B cell (primary cell): Measurements from ENCODE around the gene KICS2. TPM values are rescaled to one million over a fixed set of nuclear protein-coding genes. Genes with fewer than 3 reads are reported as not detected.
"Not testable (repeated sequence)": the region's sequence is repeated elsewhere in the genome, so short reads cannot be mapped to it uniquely, and the experiment has no call there.

Experiments used
- ATAC-seq: fragments of 200-7000 bp; cut with Tn5 transposase; one replicate; pipeline ENCODE4 v1.10.0; 2021; ENCODE audit warnings: low read depth, mild to moderate bottlenecking, moderate number of reproducible peaks, moderate library complexity
- CTCF ChIA-PET: fragments of 350-600 bp; sonication (Branson Sonifier 250); formaldehyde crosslinking; loops from one replicate; lab custom pipeline; 2021; ENCODE audit warnings: antibody characterized with exemption, inconsistent platforms; lab: Charles Lee
- POLR2A ChIA-PET: fragments of 350-600 bp; sonication (Branson Sonifier 250); formaldehyde crosslinking; loops from one replicate; lab custom pipeline; 2021; ENCODE audit warnings: antibody characterized with exemption; lab: Charles Lee
- DNase-seq: peaks from one replicate; pipeline ENCODE4 v3.0.0; 2013
- H2AFZ ChIP-seq: 2 replicates; pipeline ENCODE4 v1.6.1; 2012; ENCODE audit warnings: mild to moderate bottlenecking, low read depth, low read length; ENCODE audit not compliant: insufficient read depth, poor library complexity, severe bottlenecking
- H3K27ac ChIP-seq, 2 donors: 1 replicate in 1 of 2; 2 replicates in 1 of 2; pipeline ENCODE4 v1.5.1; 2012 to 2013; ENCODE audit warnings: low read length in 2 of 2, mild to moderate bottlenecking in 2 of 2, moderate library complexity in 1 of 2
- H3K27me3 ChIP-seq, 4 experiments: fragments of 200-600 bp in 1 of 4; sonication (generic) in 1 of 4; replicated peaks in 1 of 4; 1 replicate in 2 of 4; 2 replicates in 2 of 4; pipeline versions ENCODE4 v1.6.1 to v1.7.0; 2013 to 2016; ENCODE audit warnings: low read length in 3 of 4, mild to moderate bottlenecking in 2 of 4, mixed read lengths in 1 of 4, moderate library complexity in 1 of 4; ENCODE audit not compliant: insufficient read depth in 4 of 4, control insufficient read depth in 3 of 4; ENCODE audit errors: control extremely low read depth in 1 of 4
- H3K36me3 ChIP-seq, 2 experiments: replicated peaks in 1 of 2; 1 replicate in 1 of 2; 2 replicates in 1 of 2; pipeline versions ENCODE4 v1.6.1 to v1.7.1; 2013; ENCODE audit warnings: low read length in 1 of 2; ENCODE audit not compliant: insufficient read depth in 2 of 2, control insufficient read depth in 1 of 2; ENCODE audit errors: control extremely low read depth in 1 of 2, extremely low read depth in 1 of 2
- H3K4me1 ChIP-seq, 2 donors: fragments of 200-600 bp in 1 of 2; sonication (generic) in 1 of 2; 1 replicate in 1 of 2; 2 replicates in 1 of 2; pipeline versions ENCODE4 v1.5.1 to v1.6.1; 2013 to 2017; ENCODE audit warnings: low read length in 2 of 2; ENCODE audit not compliant: control insufficient read depth in 2 of 2, insufficient read depth in 2 of 2
- H3K4me2 ChIP-seq: replicated peaks from 2 replicates; pipeline ENCODE3; 2012; ENCODE audit warnings: mild to moderate bottlenecking, low read depth, low read length; ENCODE audit not compliant: poor library complexity, severe bottlenecking
- H3K4me3 ChIP-seq, 5 experiments: fragments of 200-600 bp in 1 of 5; sonication (generic) in 1 of 5; 1 replicate in 3 of 5; 2 replicates in 2 of 5; pipeline versions ENCODE4 v1.5.1 to v1.7.0; 2011 to 2016; ENCODE audit warnings: low read length in 4 of 5, mild to moderate bottlenecking in 4 of 5, low read depth in 2 of 5, control low read depth in 1 of 5, moderate library complexity in 1 of 5; ENCODE audit not compliant: insufficient read depth in 1 of 5; ENCODE audit errors: control extremely low read depth in 1 of 5, extremely low read depth in 1 of 5
- H3K79me2 ChIP-seq: fragments of 200-600 bp; sonication (generic); one replicate; pipeline ENCODE4 v1.6.0; 2016; ENCODE audit warnings: low read length; ENCODE audit not compliant: control insufficient read depth, insufficient read depth
- H3K9ac ChIP-seq: fragments of 200-600 bp; sonication (generic); 2 replicates; pipeline ENCODE4 v1.6.1; 2017; ENCODE audit warnings: mild to moderate bottlenecking, low read length, moderate library complexity
- H3K9me3 ChIP-seq, 3 donors: one replicate each; pipeline versions ENCODE4 v1.6.1 to v1.7.1; 2013; ENCODE audit warnings: low read length in 2 of 3; ENCODE audit not compliant: control insufficient read depth in 2 of 3, insufficient read depth in 1 of 3; ENCODE audit errors: control extremely low read depth in 1 of 3
- H4K20me1 ChIP-seq: 2 replicates; pipeline ENCODE4 v1.6.0; 2012; ENCODE audit warnings: mild to moderate bottlenecking, low read length; ENCODE audit not compliant: insufficient read depth, control insufficient read depth, poor library complexity, severe bottlenecking
- H3K27ac Mint-ChIP-seq: one replicate; pipeline ENCODE4 v1.8.0; 2021; ENCODE audit warnings: mixed read lengths
- H3K27me3 Mint-ChIP-seq: one replicate; pipeline ENCODE4 v1.8.0; 2021; ENCODE audit warnings: mixed read lengths
- H3K4me1 Mint-ChIP-seq: one replicate; pipeline ENCODE4 v1.8.0; 2021; ENCODE audit warnings: mixed read lengths
- H3K4me3 Mint-ChIP-seq: one replicate; pipeline ENCODE4 v1.8.0; 2021; ENCODE audit warnings: mixed read lengths
- H3K9me3 Mint-ChIP-seq: one replicate; pipeline ENCODE4 v1.8.0; 2022; ENCODE audit warnings: mixed read lengths; ENCODE audit not compliant: insufficient read depth
- EZH2 ChIP-seq: IDR thresholded peaks from 2 replicates; pipeline ENCODE4 v1.6.1; 2012; ENCODE audit warnings: borderline replicate concordance, low read depth, mild to moderate bottlenecking, moderate library complexity, low read length; ENCODE audit not compliant: insufficient read depth, poor library complexity, severe bottlenecking
- WGBS: methylation state at CpG from one replicate; pipeline ENCODE4 v1.1.5; 2013; ENCODE audit warnings: missing lambda C conversion rate; ENCODE audit not compliant: insufficient coverage; 5-methylcytosine and 5-hydroxymethylcytosine counted together
- intact Hi-C: fragments of 100-400 bp; cut with micrococcal nuclease; formaldehyde crosslinking; loops from one replicate; pipeline ENCODE4 v1.10.0; 2022
- polyA plus RNA-seq: library from polyadenylated mRNA; depleted of rRNA; stranded (reverse); fragments of >200 nt; gene quantifications from 2 replicates; pipeline ENCODE4 v1.2.3, GENCODE V29; 2012
- total RNA-seq, 2 donors: library from RNA; stranded (reverse); fragments of 120-200 nt in 1 of 2; gene quantifications; 1 replicate in 1 of 2; 2 replicates in 1 of 2; pipeline versions ENCODE4 v1.2.3 to v1.2.4, GENCODE V29; 2013 to 2022
- TF ChIP-seq, protein P1 (sequence below): fragments of 200-600 bp; IDR thresholded peaks from one replicate; pipeline ENCODE4 v1.8.0; 2022; ENCODE audit warnings: antibody characterized with exemption, mild to moderate bottlenecking

Gene KICS2
- total and polyA plus RNA-seq, 2 donors (not counting 1 experiment from before 2014, with no cell fraction given), result 16.6 to 21.2 TPM

DNA sequence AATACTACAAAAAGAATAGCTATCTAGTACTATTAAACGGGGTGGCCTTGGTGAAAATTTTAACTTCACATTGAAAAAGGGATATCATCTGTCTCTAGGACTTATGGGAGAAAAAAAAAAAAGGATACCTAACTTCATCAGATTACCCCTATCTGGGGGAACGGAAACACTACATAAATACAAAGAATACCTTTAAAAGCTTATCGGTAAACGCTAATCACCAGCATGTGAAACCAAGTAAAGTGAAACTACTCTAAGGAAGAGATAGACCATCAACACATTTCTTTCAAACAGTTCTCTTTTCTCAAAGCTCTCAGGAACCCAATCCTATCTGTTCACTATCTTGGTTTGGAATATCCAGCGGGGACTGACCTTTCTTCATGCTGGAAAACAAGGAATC lies 3.5 kb downstream of the KICS2 start:
- H3K9me3 ChIP-seq, result no peaks in the 10 kb centered on the region
- intact Hi-C loops, result no loop called here
- no peaks in the 10 kb centered on the region for H3K27me3 ChIP-seq
- peaks cover 33% of the 10 kb centered on the region for H3K79me2 ChIP-seq
- no peak for TF ChIP-seq EZH2
- TF ChIP-seq, protein P1, sequence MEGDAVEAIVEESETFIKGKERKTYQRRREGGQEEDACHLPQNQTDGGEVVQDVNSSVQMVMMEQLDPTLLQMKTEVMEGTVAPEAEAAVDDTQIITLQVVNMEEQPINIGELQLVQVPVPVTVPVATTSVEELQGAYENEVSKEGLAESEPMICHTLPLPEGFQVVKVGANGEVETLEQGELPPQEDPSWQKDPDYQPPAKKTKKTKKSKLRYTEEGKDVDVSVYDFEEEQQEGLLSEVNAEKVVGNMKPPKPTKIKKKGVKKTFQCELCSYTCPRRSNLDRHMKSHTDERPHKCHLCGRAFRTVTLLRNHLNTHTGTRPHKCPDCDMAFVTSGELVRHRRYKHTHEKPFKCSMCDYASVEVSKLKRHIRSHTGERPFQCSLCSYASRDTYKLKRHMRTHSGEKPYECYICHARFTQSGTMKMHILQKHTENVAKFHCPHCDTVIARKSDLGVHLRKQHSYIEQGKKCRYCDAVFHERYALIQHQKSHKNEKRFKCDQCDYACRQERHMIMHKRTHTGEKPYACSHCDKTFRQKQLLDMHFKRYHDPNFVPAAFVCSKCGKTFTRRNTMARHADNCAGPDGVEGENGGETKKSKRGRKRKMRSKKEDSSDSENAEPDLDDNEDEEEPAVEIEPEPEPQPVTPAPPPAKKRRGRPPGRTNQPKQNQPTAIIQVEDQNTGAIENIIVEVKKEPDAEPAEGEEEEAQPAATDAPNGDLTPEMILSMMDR, result no peak
- POLR2A ChIA-PET, result no interaction called here
- no peaks in the 10 kb centered on the region for H4K20me1 ChIP-seq
- H3K27ac ChIP-seq, result peak overlapping the region in 1 of 2 donors; percentile 21
- peak overlapping the region; percentile 48 for H3K4me2 ChIP-seq
- Mint-ChIP-seq H3K9me3 (no peaks in the 10 kb centered on the region), H3K27me3 (no peaks in the 10 kb centered on the region), H3K4me3 (peak overlapping the region; percentile 75), H3K27ac (no peak overlapping the region), H3K4me1 (peaks cover 31% of the 10 kb centered on the region)
- H3K4me3 ChIP-seq, result peak overlapping the region in 1 of 5 experiments; percentile 2
- CTCF ChIA-PET, result interaction anchor here (0.6 kb wide), 1 partner anchor 31 kb away, joined by 3 read pairs; no protein-coding TSS in a partner anchor
- H3K4me1 ChIP-seq, result peaks cover 10 to 20% of the 10 kb centered on the region in 2 donors
- ATAC-seq, result no peak
- peak; percentile 18 for DNase-seq
- H3K36me3 ChIP-seq, result peaks cover 6 to 7% of the 10 kb centered on the region in 2 experiments
- no CpG with 5 or more reads among the region's 5 CpGs for WGBS
- peak overlapping the region; percentile 37 for H3K9ac ChIP-seq
- H2AFZ ChIP-seq, result peak overlapping the region; percentile 38

- H2AFZ ChIP-seq, H4K20me1 ChIP-seq, H3K4me3 ChIP-seq, H3K4me2 ChIP-seq, H3K27ac ChIP-seq, H3K9ac ChIP-seq, ATAC-seq, H3K9me3 ChIP-seq, H3K27ac Mint-ChIP-seq, H3K27me3 Mint-ChIP-seq, intact Hi-C loops, H3K36me3 ChIP-seq, POLR2A ChIA-PET, H3K9me3 Mint-ChIP-seq, H3K4me3 Mint-ChIP-seq, DNase-seq, H3K27me3 ChIP-seq: not testable (repeated sequence)
- Histone ChIP-seq H3K79me2 (peaks cover 33% of the 10 kb centered on the region), H3K4me1 (peaks cover 7 to 20% of the 10 kb centered on the region in 2 donors)
- H3K4me1 Mint-ChIP-seq, result peaks cover 28% of the 10 kb centered on the region
- CTCF ChIA-PET, result interaction anchor here (0.6 kb wide), 1 partner anchor 41 kb away, joined by 3 read pairs; no protein-coding TSS in a partner anchor
- WGBS, result 100% methylated on average over 6 of the region's 7 CpGs
Observed at GRCh38 chr12:64217643-64218042, 4.5 kb downstream of the KICS2 start.
